ENCODE measurements around the gene GNA15. TPM values are rescaled to one million over a fixed set of nuclear protein-coding genes. Genes with fewer than 3 reads are reported as not detected.

GNA15 gene
- total RNA-seq, 4 donors from 2014 or later: 3.8 to 22.5 (median 7.8) TPM

- DNase-seq (ENCODE audit: low spot score in 2 of 2): peak in 1 of 2 donors; percentile 51
- no peaks in the 10 kb centered on the region for H3K27me3 ChIP-seq
- TF ChIP-seq CTCF (IDR thresholded peaks at IDR 0.05) (peak; percentile 39 to 57 (median 51)), EP300 (IDR thresholded peaks at IDR 0.05) (no peak), POLR2A (IDR thresholded peaks at IDR 0.05) (no peak)
These were observed 74.6 kb downstream of the GNA15 start for GRCh38 chr19:3210347-3211017.

GRCh38 chr19:3211191-3211590 is 75.4 kb downstream of the GNA15 start:
- H3K9me3 ChIP-seq: no peaks in the 10 kb centered on the region
- H3K27ac ChIP-seq: no peak overlapping the region
- no peaks in the 10 kb centered on the region for H3K27me3 ChIP-seq
- peaks cover 0 to 40% (median 12%) of the 10 kb centered on the region in 3 donors for H3K36me3 ChIP-seq
- no peak overlapping the region for H3K4me3 ChIP-seq
- no peak for TF ChIP-seq EP300 (IDR thresholded peaks at IDR 0.05)
- no peak for DNase-seq (ENCODE audit: low spot score in 2 of 2)
- H3K4me1 ChIP-seq: no peaks in the 10 kb centered on the region
- WGBS, 2 donors: 44 to 52% methylated on average over 10 to 12 of the region's 12 CpGs

More at GRCh38 chr19:3210347-3211017, 74.6 kb downstream of the GNA15 start:
- H3K27ac ChIP-seq: no peak overlapping the region
- no peaks in the 10 kb centered on the region for H3K4me1 ChIP-seq
- WGBS, 2 donors: 43 to 44% methylated on average over 16 to 20 of the region's 20 CpGs
- peaks cover 0 to 47% (median 15%) of the 10 kb centered on the region in 3 donors for H3K36me3 ChIP-seq
- no peak overlapping the region for H3K4me3 ChIP-seq
- H3K9me3 ChIP-seq: no peaks in the 10 kb centered on the region

GRCh38 chr19:3213159-3213558 is 77.3 kb downstream of the GNA15 start:
- no peaks in the 10 kb centered on the region for H3K27me3 ChIP-seq
- H3K4me1 ChIP-seq: no peaks in the 10 kb centered on the region
- no peak for DNase-seq (ENCODE audit: low spot score in 2 of 2)
- H3K36me3 ChIP-seq: peaks cover 0 to 23% (median under 1%) of the 10 kb centered on the region in 3 donors
- TF ChIP-seq EP300 (IDR thresholded peaks at IDR 0.05): no peak
- TF ChIP-seq CTCF (IDR thresholded peaks at IDR 0.05): no peak
- TF ChIP-seq POLR2A (IDR thresholded peaks at IDR 0.05): no peak
- H3K4me3 ChIP-seq: no peak overlapping the region
- no peaks in the 10 kb centered on the region for H3K9me3 ChIP-seq
- WGBS, 2 donors: 88 to 92% methylated on average over 7 of the region's 7 CpGs
- H3K27ac ChIP-seq: no peak overlapping the region

Other genes with a start within 250 kb of the GNA15 start
- 1 to 10 TPM; 2.7 to 4.2 (median 3.2) TPM for gene ZNF57, start 235.1 kb upstream of the GNA15 start, total RNA-seq
- 1 to 10 TPM; 2.2 to 4.5 (median 3.3) TPM for gene ZNF77, start 191.1 kb upstream of the GNA15 start, total RNA-seq
- 10 to 100 TPM in 1 of 4 donors, 1 to 10 TPM in 1, under 1 TPM in 2; 0.44 to 13.5 (median 2.7) TPM for gene TLE6, start 158.5 kb upstream of the GNA15 start, total RNA-seq
- 100 to 1,000 TPM in 3 of 4 donors, 10 to 100 TPM in 1; 87.5 to 184 (median 122) TPM for gene TLE2, start 106.8 kb upstream of the GNA15 start, total RNA-seq
- gene TLE5, start 73.5 kb upstream of the GNA15 start, total RNA-seq: 1,000 to 10,000 TPM in 1 of 4 donors, 100 to 1,000 TPM in 3; 449 to 1,111 (median 479) TPM
- 100 to 1,000 TPM in 3 of 4 donors, 10 to 100 TPM in 1; 65.1 to 114 (median 107) TPM for gene GNA11, start 41.7 kb upstream of the GNA15 start, total RNA-seq
- 1 to 10 TPM in 3 of 4 donors, under 1 TPM in 1; 0.66 to 4.7 (median 2.4) TPM for gene S1PR4, start 42.7 kb downstream of the GNA15 start, total RNA-seq
- gene NCLN, start 49.9 kb downstream of the GNA15 start, total RNA-seq: 10 to 100 TPM; 27.1 to 83.4 (median 38.2) TPM
- not detected for gene CELF5, start 88.6 kb downstream of the GNA15 start, total RNA-seq
- 100 to 1,000 TPM; 138 to 200 (median 160) TPM for gene NFIC, start 230.6 kb downstream of the GNA15 start, total RNA-seq

All from tibial nerve (tissue), 4 donors.